ENCODE results near the gene ATXN1.

DNA sequence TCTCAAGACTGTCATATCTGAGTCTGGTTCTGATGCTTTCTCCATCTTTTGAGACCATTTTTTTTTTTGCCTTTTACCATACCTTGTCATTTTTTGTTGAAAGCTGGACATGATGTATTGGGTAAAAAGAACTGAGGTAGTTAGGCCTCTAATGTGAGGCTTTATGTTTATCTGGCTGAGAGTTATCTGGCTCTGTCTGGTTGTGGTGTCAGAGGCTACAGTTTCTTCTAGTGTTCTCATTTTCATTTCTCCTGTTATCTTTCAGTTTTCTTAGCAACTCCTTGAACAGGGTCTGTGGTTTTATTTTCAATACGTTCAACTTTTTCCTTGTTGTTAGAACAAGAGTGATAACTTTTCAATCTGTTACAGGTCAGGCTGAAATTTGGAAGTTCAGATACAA lies 49.2 kb upstream of the ATXN1 start:
- no peak for TF ChIP-seq POLR2A (IDR thresholded peaks at IDR 0.05)
- TF ChIP-seq, protein P1, sequence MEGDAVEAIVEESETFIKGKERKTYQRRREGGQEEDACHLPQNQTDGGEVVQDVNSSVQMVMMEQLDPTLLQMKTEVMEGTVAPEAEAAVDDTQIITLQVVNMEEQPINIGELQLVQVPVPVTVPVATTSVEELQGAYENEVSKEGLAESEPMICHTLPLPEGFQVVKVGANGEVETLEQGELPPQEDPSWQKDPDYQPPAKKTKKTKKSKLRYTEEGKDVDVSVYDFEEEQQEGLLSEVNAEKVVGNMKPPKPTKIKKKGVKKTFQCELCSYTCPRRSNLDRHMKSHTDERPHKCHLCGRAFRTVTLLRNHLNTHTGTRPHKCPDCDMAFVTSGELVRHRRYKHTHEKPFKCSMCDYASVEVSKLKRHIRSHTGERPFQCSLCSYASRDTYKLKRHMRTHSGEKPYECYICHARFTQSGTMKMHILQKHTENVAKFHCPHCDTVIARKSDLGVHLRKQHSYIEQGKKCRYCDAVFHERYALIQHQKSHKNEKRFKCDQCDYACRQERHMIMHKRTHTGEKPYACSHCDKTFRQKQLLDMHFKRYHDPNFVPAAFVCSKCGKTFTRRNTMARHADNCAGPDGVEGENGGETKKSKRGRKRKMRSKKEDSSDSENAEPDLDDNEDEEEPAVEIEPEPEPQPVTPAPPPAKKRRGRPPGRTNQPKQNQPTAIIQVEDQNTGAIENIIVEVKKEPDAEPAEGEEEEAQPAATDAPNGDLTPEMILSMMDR (IDR thresholded peaks at IDR 0.05), result no peak

All from lower leg skin (tissue), 3 donors.